Measurements from ENCODE around the gene KLK14.

KLK14 gene

GRCh38 chr19:51096473-51097165 lies 13.9 kb upstream of the KLK14 start:
- TF ChIP-seq CTCF (IDR thresholded peaks at IDR 0.05; ENCODE audit: control insufficient read depth, extremely low read depth, insufficient read depth), result peak; percentile 65
- no peak overlapping the region for H3K4me3 ChIP-seq (ENCODE audit: low read depth, low read length)
- DNase-seq (ENCODE audit: low read depth), result no peak

DNA sequence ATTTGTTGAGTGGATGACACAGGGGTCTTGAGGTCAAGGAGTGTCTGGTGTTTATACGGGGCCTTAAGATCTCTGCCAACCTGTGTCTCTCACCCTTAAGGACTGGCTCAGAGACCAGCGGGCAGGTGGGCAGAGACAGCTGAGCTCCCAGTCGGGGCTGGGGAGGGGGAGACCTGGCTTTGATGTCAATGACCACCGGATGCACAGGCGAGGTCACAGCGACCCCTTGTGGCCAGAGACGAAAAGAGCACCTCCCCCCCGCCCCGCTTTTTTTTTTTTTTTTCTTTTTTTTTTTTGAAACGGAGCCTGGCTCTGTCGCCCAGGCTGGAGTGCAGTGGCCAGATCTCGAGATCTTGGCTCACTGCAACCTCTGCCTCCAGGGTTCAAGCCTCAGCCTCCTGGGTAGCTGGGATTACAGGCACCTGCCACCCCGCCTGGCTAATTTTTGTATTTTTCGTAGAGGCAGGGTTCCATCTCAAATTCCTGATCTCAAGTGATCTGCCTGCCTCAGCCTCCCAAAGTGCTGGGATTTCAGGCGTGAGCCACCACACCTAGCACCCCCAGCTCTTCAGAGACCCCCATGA lies 12.1 kb upstream of the KLK14 start:
- H3K4me3 ChIP-seq (ENCODE audit: low read depth, low read length), result no peak overlapping the region
- peak; percentile 69 for TF ChIP-seq CTCF (IDR thresholded peaks at IDR 0.05; ENCODE audit: control insufficient read depth, extremely low read depth, insufficient read depth)
- no peak for DNase-seq (ENCODE audit: low read depth)

- DNase-seq (ENCODE audit: low read depth), result no peak
- no peak for TF ChIP-seq CTCF (IDR thresholded peaks at IDR 0.05; ENCODE audit: control insufficient read depth, extremely low read depth, insufficient read depth)
- no peak overlapping the region for H3K4me3 ChIP-seq (ENCODE audit: low read depth, low read length)
Measured at GRCh38 chr19:51093510-51094345, 11.0 kb upstream of the KLK14 start.

DNA sequence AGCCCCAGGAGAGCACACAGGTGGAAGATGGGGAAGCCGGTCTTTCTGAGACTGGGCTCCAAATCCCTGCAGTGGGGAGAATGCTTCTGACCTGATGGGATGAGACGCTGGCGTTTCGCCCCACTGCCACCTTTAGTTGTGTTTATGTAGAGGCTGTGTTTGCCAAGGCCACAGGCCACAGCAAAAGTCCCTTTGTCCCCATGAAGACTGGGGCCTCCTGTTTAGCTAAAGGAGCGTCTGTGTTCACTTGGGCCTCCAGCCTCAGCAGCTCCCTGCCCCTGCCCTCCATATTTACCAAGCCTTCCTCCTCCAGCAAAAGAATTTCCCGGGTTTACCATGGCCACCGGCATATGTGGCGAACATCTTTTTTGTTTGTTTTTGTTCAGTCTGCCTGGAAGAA lies 10.4 kb upstream of the KLK14 start:
- TF ChIP-seq CTCF (IDR thresholded peaks at IDR 0.05; ENCODE audit: control insufficient read depth, extremely low read depth, insufficient read depth), result no peak
- H3K4me3 ChIP-seq (ENCODE audit: low read depth, low read length), result no peak overlapping the region
- no peak for DNase-seq (ENCODE audit: low read depth)

GRCh38 chr19:51091895-51092873 lies 9.5 kb upstream of the KLK14 start:
- no peak for DNase-seq (ENCODE audit: low read depth)
- TF ChIP-seq CTCF (IDR thresholded peaks at IDR 0.05; ENCODE audit: control insufficient read depth, extremely low read depth, insufficient read depth), result no peak
- no peak overlapping the region for H3K4me3 ChIP-seq (ENCODE audit: low read depth, low read length)

DNA sequence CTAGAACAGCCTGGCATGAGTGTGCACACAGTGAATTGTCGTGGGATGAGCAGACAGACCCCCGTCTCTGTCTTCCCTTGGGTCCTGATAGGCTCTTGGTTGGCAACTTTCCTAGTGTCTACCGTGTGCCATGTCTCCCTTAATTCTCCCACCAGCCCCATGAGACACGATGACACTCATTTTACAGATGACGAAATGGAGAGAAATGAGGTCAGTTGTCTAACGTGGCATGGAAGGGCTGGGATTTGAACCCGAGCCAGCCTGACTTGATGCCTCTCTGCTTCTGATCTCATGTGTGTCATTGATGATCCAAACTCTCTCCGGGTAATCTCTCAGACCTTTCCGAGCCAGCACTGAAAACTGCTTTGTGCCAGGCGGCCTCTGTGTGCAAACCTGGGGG lies 8.4 kb upstream of the KLK14 start:
- no peak for TF ChIP-seq CTCF (IDR thresholded peaks at IDR 0.05; ENCODE audit: control insufficient read depth, extremely low read depth, insufficient read depth)
- DNase-seq (ENCODE audit: low read depth), result no peak

More for the DNA sequence above, 8.4 kb upstream of the KLK14 start:
- no peak overlapping the region for H3K4me3 ChIP-seq (ENCODE audit: low read depth, low read length)

All from LNCaP clone FGC (cell line).